Body of pancreas (tissue), 4 donors: ENCODE data around the gene SLC22A6.

Source experiments
- POLR2A ChIP-seq, 3 donors: fragments of 450-650 bp; IDR thresholded peaks; one replicate each; pipeline ENCODE4 v1.6.1; 2016; ENCODE audit warnings: antibody characterized with exemption in 3 of 3, mild to moderate bottlenecking in 2 of 3
- TF ChIP-seq, protein P1 (sequence below), 7 experiments: fragments of 450-650 bp in 4 of 7; fragments of 200-600 bp in 3 of 7; sonication (generic) in 3 of 7; IDR thresholded peaks; one replicate each; pipeline ENCODE4 v1.5.1; 2016 to 2019; ENCODE audit warnings: antibody characterized with exemption in 7 of 7

DNA sequence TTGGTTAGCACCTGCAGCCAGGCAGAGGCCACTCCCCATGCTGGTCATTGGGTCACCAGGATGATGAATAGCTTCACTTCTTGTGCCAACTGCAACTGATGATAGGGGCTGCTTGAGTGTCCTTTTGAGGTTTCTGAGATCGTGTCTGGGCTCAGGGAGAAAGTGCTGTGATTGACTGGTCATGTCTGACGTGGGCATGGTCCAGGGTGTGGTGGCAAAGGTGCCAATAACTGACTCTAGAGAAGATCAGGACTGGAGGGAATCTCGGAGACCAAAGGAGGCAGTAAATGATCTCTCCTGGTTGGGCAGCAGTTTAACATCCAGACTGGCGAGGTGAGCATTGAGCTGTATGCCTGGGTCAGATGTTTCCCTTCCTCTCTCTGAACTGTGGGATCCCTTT, 10.0 kb upstream of the SLC22A6 start:
- no peak for TF ChIP-seq POLR2A (IDR thresholded peaks at IDR 0.05)
- TF ChIP-seq, protein P1, sequence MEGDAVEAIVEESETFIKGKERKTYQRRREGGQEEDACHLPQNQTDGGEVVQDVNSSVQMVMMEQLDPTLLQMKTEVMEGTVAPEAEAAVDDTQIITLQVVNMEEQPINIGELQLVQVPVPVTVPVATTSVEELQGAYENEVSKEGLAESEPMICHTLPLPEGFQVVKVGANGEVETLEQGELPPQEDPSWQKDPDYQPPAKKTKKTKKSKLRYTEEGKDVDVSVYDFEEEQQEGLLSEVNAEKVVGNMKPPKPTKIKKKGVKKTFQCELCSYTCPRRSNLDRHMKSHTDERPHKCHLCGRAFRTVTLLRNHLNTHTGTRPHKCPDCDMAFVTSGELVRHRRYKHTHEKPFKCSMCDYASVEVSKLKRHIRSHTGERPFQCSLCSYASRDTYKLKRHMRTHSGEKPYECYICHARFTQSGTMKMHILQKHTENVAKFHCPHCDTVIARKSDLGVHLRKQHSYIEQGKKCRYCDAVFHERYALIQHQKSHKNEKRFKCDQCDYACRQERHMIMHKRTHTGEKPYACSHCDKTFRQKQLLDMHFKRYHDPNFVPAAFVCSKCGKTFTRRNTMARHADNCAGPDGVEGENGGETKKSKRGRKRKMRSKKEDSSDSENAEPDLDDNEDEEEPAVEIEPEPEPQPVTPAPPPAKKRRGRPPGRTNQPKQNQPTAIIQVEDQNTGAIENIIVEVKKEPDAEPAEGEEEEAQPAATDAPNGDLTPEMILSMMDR (IDR thresholded peaks at IDR 0.05), result no peak
